Measurements from ENCODE around the gene TBC1D25.
A peak's percentile ranks its signal among the peaks of the same experiment; 100 is the strongest.
"Not testable (repeated sequence)": the region's sequence is repeated elsewhere in the genome, so short reads cannot be mapped to it uniquely, and the experiment has no call there.

The TBC1D25 gene

GRCh38 chrX:48516285-48516684 lies 23.2 kb upstream of the TBC1D25 start:
- DNase-seq: no peak

GRCh38 chrX:48516987-48517386 lies 22.5 kb upstream of the TBC1D25 start:
- no peak for DNase-seq

GRCh38 chrX:48519481-48519880 lies 20.0 kb upstream of the TBC1D25 start:
- not testable (repeated sequence) for DNase-seq

- DNase-seq: no peak
These were observed 19.1 kb upstream of the TBC1D25 start for GRCh38 chrX:48520455-48520854.

- DNase-seq: no peak
These were observed 18.6 kb upstream of the TBC1D25 start for GRCh38 chrX:48520976-48521352.

- peak; percentile 91 for DNase-seq
These were observed 17.9 kb upstream of the TBC1D25 start, which contains the start of gene EBP for GRCh38 chrX:48521353-48522243. Gene EBP, plus strand, starts transcription at chrX:48521808. Its CDS starts 1,964 bp downstream, at chrX:48523772.

GRCh38 chrX:48522291-48522690 lies 17.2 kb upstream of the TBC1D25 start:
- no peak for DNase-seq

GRCh38 chrX:48523682-48524081 lies 15.8 kb upstream of the TBC1D25 start:
- DNase-seq: no peak

GRCh38 chrX:48525853-48526252 lies 13.7 kb upstream of the TBC1D25 start:
- not testable (repeated sequence) for DNase-seq

- DNase-seq: no peak
These were observed 8.8 kb upstream of the TBC1D25 start for GRCh38 chrX:48530736-48531135.

- no peak for DNase-seq
These were observed 8.1 kb upstream of the TBC1D25 start for GRCh38 chrX:48531358-48531959.

GRCh38 chrX:48532161-48532560 lies 7.4 kb upstream of the TBC1D25 start:
- DNase-seq: no peak

GRCh38 chrX:48533165-48533564 lies 6.3 kb upstream of the TBC1D25 start:
- no peak for DNase-seq

- DNase-seq: no peak
These were observed 721 bp upstream of the TBC1D25 start for GRCh38 chrX:48538641-48539344.

GRCh38 chrX:48540028-48540375 lies 488 bp downstream of the TBC1D25 start:
- peak; percentile 52 for DNase-seq

- no peak for DNase-seq
These were observed 966 bp downstream of the TBC1D25 start for GRCh38 chrX:48540480-48540879.

GRCh38 chrX:48541140-48541814 lies 1.8 kb downstream of the TBC1D25 start:
- no peak for DNase-seq

GRCh38 chrX:48548871-48549270 lies 9.4 kb downstream of the TBC1D25 start:
- no peak for DNase-seq

GRCh38 chrX:48555731-48556325 lies 16.3 kb downstream of the TBC1D25 start:
- DNase-seq: not testable (repeated sequence)

- DNase-seq: no peak
These were observed 18.8 kb downstream of the TBC1D25 start for GRCh38 chrX:48558271-48558670.

- DNase-seq: no peak
These were observed 20.1 kb downstream of the TBC1D25 start for GRCh38 chrX:48559636-48560035.

GRCh38 chrX:48560056-48560455 lies 20.5 kb downstream of the TBC1D25 start:
- DNase-seq: no peak

- DNase-seq: no peak
These were observed 21.2 kb downstream of the TBC1D25 start for GRCh38 chrX:48560681-48561080.

All from activated CD8-positive, alpha-beta memory T cell treated with anti-CD3 and anti-CD28 coated beads, Interleukin-2, amount 50 U/mL, for 4 hours (primary cell).